Measurements from ENCODE around the gene SLC26A4. TPM values are rescaled to one million over a fixed set of nuclear protein-coding genes. Genes with fewer than 3 reads are reported as not detected.

Gene SLC26A4
- total and polyA plus RNA-seq, 10 of the 15 experiments (the other 5 are each of a cell fraction or from before 2014, with no cell fraction given), result 0.01 to 0.18 (median 0.08) TPM; not detected in 5

DNA sequence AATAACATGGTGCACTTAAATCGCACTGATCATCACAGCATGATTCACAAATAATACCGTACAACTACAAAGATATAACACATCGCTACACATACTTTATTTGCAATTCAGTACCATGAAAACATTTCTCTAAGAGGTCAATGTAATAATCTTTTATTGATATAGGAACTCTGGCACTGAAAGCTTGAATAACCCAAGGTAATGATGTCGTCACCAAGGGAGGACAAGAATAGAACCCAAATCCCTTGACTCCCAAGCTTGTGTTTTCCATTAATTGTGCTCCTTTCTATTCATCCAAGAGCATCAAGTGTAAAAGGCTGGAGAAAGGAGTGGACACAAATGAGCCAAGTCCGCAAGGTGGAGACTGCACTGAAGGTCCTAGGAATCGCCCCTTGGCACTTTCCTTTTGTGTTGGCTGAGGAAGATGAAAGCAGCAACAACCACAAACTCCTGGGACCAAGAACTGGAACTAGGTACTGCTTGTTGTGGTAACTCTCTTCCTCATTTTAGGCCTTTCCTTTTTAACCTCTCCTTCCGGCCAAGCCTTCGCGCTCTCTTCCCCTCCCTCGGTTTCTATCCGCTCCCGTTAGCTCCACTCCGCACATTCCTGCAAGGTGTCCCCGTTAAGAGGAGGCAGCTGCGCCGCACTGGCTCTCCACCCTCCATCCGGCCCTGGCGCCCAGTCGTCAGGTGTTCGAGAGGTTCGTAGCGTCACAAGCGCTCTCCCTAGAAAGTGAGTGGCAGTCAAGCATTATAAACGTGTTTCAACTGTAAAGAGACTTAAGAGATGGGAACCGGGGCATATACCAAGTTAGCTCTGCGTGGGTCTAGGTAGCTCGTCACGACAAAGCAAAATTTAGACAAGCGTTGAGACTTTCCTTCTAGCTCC is 82.3 kb downstream of the SLC26A4 start (continued):
- TF ChIP-seq, protein P1, sequence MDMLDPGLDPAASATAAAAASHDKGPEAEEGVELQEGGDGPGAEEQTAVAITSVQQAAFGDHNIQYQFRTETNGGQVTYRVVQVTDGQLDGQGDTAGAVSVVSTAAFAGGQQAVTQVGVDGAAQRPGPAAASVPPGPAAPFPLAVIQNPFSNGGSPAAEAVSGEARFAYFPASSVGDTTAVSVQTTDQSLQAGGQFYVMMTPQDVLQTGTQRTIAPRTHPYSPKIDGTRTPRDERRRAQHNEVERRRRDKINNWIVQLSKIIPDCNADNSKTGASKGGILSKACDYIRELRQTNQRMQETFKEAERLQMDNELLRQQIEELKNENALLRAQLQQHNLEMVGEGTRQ (IDR thresholded peaks at IDR 0.05; ENCODE audit: borderline replicate concordance, low read depth, low read length), result no peak
- TF ChIP-seq JUND (IDR thresholded peaks at IDR 0.05; ENCODE audit: low read depth, low read length) (no peak), SUPT20H (IDR thresholded peaks at IDR 0.05; ENCODE audit: borderline replicate concordance, control insufficient read depth, low read depth, low read length) (no peak), SMC3 (IDR thresholded peaks at IDR 0.05; ENCODE audit: borderline replicate concordance, low read length) (no peak), BMI1 (IDR thresholded peaks at IDR 0.05; ENCODE audit: borderline replicate concordance) (0 out of 2 replicates have a peak, but pooled peaks have one; percentile 50), TAF1 (IDR thresholded peaks at IDR 0.05; ENCODE audit: borderline replicate concordance, low read depth, low read length) (peak; percentile 29; the same call in 1 of the 2 replicates), ETV6 (conservative IDR thresholded peaks at IDR 0.05 in 1 of 2, IDR thresholded peaks at IDR 0.05 in 1 of 2; ENCODE audit: borderline replicate concordance in 1 of 2, low read depth in 1 of 2) (peak in 1 of 2 experiments; percentile 85; a peak in 2 of 4 replicates), SMAD1 (IDR thresholded peaks at IDR 0.05; ENCODE audit: low read depth, partially characterized antibody) (no peak), PAX8 (IDR thresholded peaks at IDR 0.05) (no peak), SPI1 (IDR thresholded peaks at IDR 0.05; ENCODE audit: borderline replicate concordance, insufficient read depth, low read depth, low read length) (peak; percentile 97), ZNF274 (IDR thresholded peaks at IDR 0.05; ENCODE audit: insufficient read depth, insufficient read length) (no peak), RAD51 (IDR thresholded peaks at IDR 0.05) (peak; percentile 34; the same call in 1 of the 2 replicates), JUNB (IDR thresholded peaks at IDR 0.05) (0 out of 2 replicates have a peak, but pooled peaks have one; percentile 40)
- TF ChIP-seq, protein P2, sequence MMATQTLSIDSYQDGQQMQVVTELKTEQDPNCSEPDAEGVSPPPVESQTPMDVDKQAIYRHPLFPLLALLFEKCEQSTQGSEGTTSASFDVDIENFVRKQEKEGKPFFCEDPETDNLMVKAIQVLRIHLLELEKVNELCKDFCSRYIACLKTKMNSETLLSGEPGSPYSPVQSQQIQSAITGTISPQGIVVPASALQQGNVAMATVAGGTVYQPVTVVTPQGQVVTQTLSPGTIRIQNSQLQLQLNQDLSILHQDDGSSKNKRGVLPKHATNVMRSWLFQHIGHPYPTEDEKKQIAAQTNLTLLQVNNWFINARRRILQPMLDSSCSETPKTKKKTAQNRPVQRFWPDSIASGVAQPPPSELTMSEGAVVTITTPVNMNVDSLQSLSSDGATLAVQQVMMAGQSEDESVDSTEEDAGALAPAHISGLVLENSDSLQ (IDR thresholded peaks at IDR 0.05), result peak; percentile 84
- TF ChIP-seq, protein P3, sequence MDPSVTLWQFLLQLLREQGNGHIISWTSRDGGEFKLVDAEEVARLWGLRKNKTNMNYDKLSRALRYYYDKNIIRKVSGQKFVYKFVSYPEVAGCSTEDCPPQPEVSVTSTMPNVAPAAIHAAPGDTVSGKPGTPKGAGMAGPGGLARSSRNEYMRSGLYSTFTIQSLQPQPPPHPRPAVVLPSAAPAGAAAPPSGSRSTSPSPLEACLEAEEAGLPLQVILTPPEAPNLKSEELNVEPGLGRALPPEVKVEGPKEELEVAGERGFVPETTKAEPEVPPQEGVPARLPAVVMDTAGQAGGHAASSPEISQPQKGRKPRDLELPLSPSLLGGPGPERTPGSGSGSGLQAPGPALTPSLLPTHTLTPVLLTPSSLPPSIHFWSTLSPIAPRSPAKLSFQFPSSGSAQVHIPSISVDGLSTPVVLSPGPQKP (IDR thresholded peaks at IDR 0.05; ENCODE audit: low read depth, low read length), result peak; percentile 85; the same call in 1 of the 2 replicates
- TF ChIP-seq, protein P4, sequence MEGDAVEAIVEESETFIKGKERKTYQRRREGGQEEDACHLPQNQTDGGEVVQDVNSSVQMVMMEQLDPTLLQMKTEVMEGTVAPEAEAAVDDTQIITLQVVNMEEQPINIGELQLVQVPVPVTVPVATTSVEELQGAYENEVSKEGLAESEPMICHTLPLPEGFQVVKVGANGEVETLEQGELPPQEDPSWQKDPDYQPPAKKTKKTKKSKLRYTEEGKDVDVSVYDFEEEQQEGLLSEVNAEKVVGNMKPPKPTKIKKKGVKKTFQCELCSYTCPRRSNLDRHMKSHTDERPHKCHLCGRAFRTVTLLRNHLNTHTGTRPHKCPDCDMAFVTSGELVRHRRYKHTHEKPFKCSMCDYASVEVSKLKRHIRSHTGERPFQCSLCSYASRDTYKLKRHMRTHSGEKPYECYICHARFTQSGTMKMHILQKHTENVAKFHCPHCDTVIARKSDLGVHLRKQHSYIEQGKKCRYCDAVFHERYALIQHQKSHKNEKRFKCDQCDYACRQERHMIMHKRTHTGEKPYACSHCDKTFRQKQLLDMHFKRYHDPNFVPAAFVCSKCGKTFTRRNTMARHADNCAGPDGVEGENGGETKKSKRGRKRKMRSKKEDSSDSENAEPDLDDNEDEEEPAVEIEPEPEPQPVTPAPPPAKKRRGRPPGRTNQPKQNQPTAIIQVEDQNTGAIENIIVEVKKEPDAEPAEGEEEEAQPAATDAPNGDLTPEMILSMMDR (IDR thresholded peaks at IDR 0.05 in 2 of 3, conservative IDR thresholded peaks at IDR 0.05 in 1 of 3; ENCODE audit: control insufficient read depth in 2 of 3, extremely low read depth in 1 of 3, insufficient read depth in 1 of 3, low read depth in 3 of 3, low read length in 3 of 3), result no peak
- TF ChIP-seq, protein P5, sequence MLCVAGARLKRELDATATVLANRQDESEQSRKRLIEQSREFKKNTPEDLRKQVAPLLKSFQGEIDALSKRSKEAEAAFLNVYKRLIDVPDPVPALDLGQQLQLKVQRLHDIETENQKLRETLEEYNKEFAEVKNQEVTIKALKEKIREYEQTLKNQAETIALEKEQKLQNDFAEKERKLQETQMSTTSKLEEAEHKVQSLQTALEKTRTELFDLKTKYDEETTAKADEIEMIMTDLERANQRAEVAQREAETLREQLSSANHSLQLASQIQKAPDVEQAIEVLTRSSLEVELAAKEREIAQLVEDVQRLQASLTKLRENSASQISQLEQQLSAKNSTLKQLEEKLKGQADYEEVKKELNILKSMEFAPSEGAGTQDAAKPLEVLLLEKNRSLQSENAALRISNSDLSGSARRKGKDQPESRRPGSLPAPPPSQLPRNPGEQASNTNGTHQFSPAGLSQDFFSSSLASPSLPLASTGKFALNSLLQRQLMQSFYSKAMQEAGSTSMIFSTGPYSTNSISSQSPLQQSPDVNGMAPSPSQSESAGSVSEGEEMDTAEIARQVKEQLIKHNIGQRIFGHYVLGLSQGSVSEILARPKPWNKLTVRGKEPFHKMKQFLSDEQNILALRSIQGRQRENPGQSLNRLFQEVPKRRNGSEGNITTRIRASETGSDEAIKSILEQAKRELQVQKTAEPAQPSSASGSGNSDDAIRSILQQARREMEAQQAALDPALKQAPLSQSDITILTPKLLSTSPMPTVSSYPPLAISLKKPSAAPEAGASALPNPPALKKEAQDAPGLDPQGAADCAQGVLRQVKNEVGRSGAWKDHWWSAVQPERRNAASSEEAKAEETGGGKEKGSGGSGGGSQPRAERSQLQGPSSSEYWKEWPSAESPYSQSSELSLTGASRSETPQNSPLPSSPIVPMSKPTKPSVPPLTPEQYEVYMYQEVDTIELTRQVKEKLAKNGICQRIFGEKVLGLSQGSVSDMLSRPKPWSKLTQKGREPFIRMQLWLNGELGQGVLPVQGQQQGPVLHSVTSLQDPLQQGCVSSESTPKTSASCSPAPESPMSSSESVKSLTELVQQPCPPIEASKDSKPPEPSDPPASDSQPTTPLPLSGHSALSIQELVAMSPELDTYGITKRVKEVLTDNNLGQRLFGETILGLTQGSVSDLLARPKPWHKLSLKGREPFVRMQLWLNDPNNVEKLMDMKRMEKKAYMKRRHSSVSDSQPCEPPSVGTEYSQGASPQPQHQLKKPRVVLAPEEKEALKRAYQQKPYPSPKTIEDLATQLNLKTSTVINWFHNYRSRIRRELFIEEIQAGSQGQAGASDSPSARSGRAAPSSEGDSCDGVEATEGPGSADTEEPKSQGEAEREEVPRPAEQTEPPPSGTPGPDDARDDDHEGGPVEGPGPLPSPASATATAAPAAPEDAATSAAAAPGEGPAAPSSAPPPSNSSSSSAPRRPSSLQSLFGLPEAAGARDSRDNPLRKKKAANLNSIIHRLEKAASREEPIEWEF (IDR thresholded peaks at IDR 0.05; ENCODE audit: insufficient replicate concordance, low read depth, low read length), result no peak
